Keratinocyte (primary cell): ENCODE results near the gene CRELD1. TPM values are rescaled to one million over a fixed set of nuclear protein-coding genes. Genes with fewer than 3 reads are reported as not detected.
"Not testable (repeated sequence)": the region's sequence is repeated elsewhere in the genome, so short reads cannot be mapped to it uniquely, and the experiment has no call there.

Experiments
- DNase-seq: peaks from one replicate; pipeline ENCODE4 v3.0.0-alpha.2; 2011; ENCODE audit warnings: low read depth, missing footprints, low spot score
- FAIRE-seq: peaks from 2 replicates; lab custom pipeline; 2011; peaks lifted over from hg19 to GRCh38; lab: Jason Lieb, UNC
- H2AFZ ChIP-seq: 2 replicates; pipeline ENCODE4 v1.6.0; 2012; ENCODE audit warnings: low read length, control low read depth, inconsistent platforms; ENCODE audit not compliant: control insufficient read depth
- H3K27ac ChIP-seq: 2 replicates; pipeline ENCODE4 v1.5.1; 2011; ENCODE audit warnings: low read length; ENCODE audit not compliant: control insufficient read depth, insufficient read depth
- H3K27me3 ChIP-seq: 3 replicates; pipeline ENCODE4 v1.6.0; 2011; ENCODE audit warnings: low read length; ENCODE audit not compliant: control insufficient read depth, insufficient read depth; ENCODE audit errors: extremely low read depth
- H3K36me3 ChIP-seq, 2 experiments: 2 replicates in 1 of 2; 3 replicates in 1 of 2; pipeline ENCODE4 v1.5.1; 2011; ENCODE audit warnings: low read length in 2 of 2, mild to moderate bottlenecking in 1 of 2; ENCODE audit not compliant: control insufficient read depth in 2 of 2, insufficient read depth in 2 of 2; ENCODE audit errors: extremely low read depth in 1 of 2
- H3K4me1 ChIP-seq: 3 replicates; pipeline ENCODE4 v1.5.1; 2011; ENCODE audit warnings: low read length; ENCODE audit not compliant: control insufficient read depth, insufficient read depth; ENCODE audit errors: extremely low read depth
- H3K4me2 ChIP-seq: 3 replicates; pipeline ENCODE4 v1.6.0; 2011; ENCODE audit warnings: low read depth, low read length; ENCODE audit not compliant: control insufficient read depth, insufficient read depth; ENCODE audit errors: extremely low read depth
- H3K4me3 ChIP-seq, 3 experiments: fragments of 200-600 bp in 1 of 3; sonication (generic) in 1 of 3; 2 replicates in 2 of 3; 3 replicates in 1 of 3; pipeline ENCODE4 v1.5.1; 2011 to 2016; ENCODE audit warnings: low read length in 3 of 3, mild to moderate bottlenecking in 3 of 3, control low read depth in 2 of 3, inconsistent platforms in 1 of 3, low read depth in 1 of 3, mixed read lengths in 1 of 3, mixed run types in 1 of 3, moderate library complexity in 1 of 3; ENCODE audit not compliant: control insufficient read depth in 2 of 3, insufficient read depth in 2 of 3; ENCODE audit errors: extremely low read depth in 1 of 3
- H3K79me2 ChIP-seq: 2 replicates; pipeline ENCODE4 v1.6.0; 2012; ENCODE audit warnings: low read length; ENCODE audit not compliant: control insufficient read depth, insufficient read depth
- H3K9ac ChIP-seq: 3 replicates; pipeline ENCODE4 v1.6.0; 2011; ENCODE audit warnings: low read length; ENCODE audit not compliant: control insufficient read depth, insufficient read depth; ENCODE audit errors: extremely low read depth
- H3K9me1 ChIP-seq: 3 replicates; pipeline ENCODE4 v1.6.0; 2011; ENCODE audit warnings: low read length; ENCODE audit not compliant: control insufficient read depth, insufficient read depth; ENCODE audit errors: extremely low read depth
- H3K9me3 ChIP-seq: 2 replicates; pipeline ENCODE4 v1.5.1; 2012; ENCODE audit warnings: low read depth, low read length; ENCODE audit not compliant: control insufficient read depth
- H4K20me1 ChIP-seq: 3 replicates; pipeline ENCODE4 v1.6.0; 2011; ENCODE audit warnings: low read length; ENCODE audit not compliant: control insufficient read depth, insufficient read depth; ENCODE audit errors: extremely low read depth
- CTCF ChIP-seq, 3 experiments: IDR thresholded peaks in 1 of 3; conservative IDR thresholded peaks in 1 of 3; optimal IDR thresholded peaks in 1 of 3; 2 replicates in 2 of 3; 3 replicates in 1 of 3; pipeline versions ENCODE3 to v1.5.1; 2011; ENCODE audit warnings: low read length in 3 of 3, mild to moderate bottlenecking in 3 of 3, moderate library complexity in 2 of 3, control low read depth in 1 of 3, inconsistent platforms in 1 of 3; ENCODE audit not compliant: insufficient read depth in 2 of 3; ENCODE audit errors: extremely low read depth in 1 of 3
- EZH2 ChIP-seq: IDR thresholded peaks from one replicate; pipeline ENCODE4 v1.6.1; 2012; ENCODE audit warnings: inconsistent platforms, mild to moderate bottlenecking, low read length, moderate library complexity
- dilution Hi-C: fragments of 300-500 bp; cut with MboI; formaldehyde crosslinking; loops from one replicate; pipeline ENCODE4 v1.7.0; 2020; ENCODE audit warnings: low sequenced_read_pairs; ENCODE audit not compliant: extremely low pct_ligation_motif_present
- polyA plus RNA-seq, 5 experiments: library from polyadenylated mRNA; depleted of rRNA in 3 of 5; stranded (reverse) in 3 of 5; stranded (forward) in 1 of 5; unstranded in 1 of 5; fragments of >200 nt; gene quantifications; 1 replicate in 1 of 5; 2 replicates in 3 of 5; 3 replicates in 1 of 5; pipeline versions ENCODE4 v1.2.1 to v1.2.3, GENCODE V29; 2011 to 2012; ENCODE audit warnings: missing spikeins in 2 of 5, low read depth in 1 of 5, low replicate concordance in 1 of 5

CRELD1 gene
- polyA plus RNA-seq, 1 donor (not counting 4 experiments of a cell fraction or from before 2014, with no cell fraction given): 11.2 TPM

- no peak for FAIRE-seq
- DNase-seq: no peak
- Histone ChIP-seq H3K4me2 (peak overlapping the region; percentile 30), H4K20me1 (no peaks in the 10 kb centered on the region), H3K79me2 (no peaks in the 10 kb centered on the region), H3K27me3 (no peaks in the 10 kb centered on the region), H2AFZ (no peak overlapping the region), H3K27ac (peak overlapping the region; percentile 15), H3K4me3 (no peak overlapping the region), H3K9ac (peak overlapping the region; percentile 6), H3K9me3 (no peaks in the 10 kb centered on the region), H3K9me1 (peaks cover 7% of the 10 kb centered on the region), H3K36me3 (peaks cover 0 to 4% of the 10 kb centered on the region in 2 experiments), H3K4me1 (peaks cover 50% of the 10 kb centered on the region)
- dilution Hi-C loops: no loop called here
- TF ChIP-seq EZH2 (no peak), CTCF (optimal IDR thresholded peaks at IDR 0.05 in 1 of 3, IDR thresholded peaks at IDR 0.05 in 1 of 3, conservative IDR thresholded peaks at IDR 0.05 in 1 of 3; ENCODE audit: extremely low read depth in 1 of 3, insufficient read depth in 2 of 3, low read length in 3 of 3) (no peak)
These were observed 34.3 kb upstream of the CRELD1 start for GRCh38 chr3:9899289-9899791.

GRCh38 chr3:9900965-9901415 is 32.6 kb upstream of the CRELD1 start:
- H3K79me2 ChIP-seq, H3K4me2 ChIP-seq, dilution Hi-C loops, H4K20me1 ChIP-seq, H3K9me3 ChIP-seq, H3K27ac ChIP-seq, H3K36me3 ChIP-seq, H3K9me1 ChIP-seq, H2AFZ ChIP-seq, H3K4me3 ChIP-seq, H3K27me3 ChIP-seq, H3K9ac ChIP-seq, DNase-seq, FAIRE-seq: not testable (repeated sequence)
- H3K4me1 ChIP-seq: peaks cover 47% of the 10 kb centered on the region

- no peak overlapping the region for H3K4me3 ChIP-seq
- no peak overlapping the region for H3K9ac ChIP-seq
- dilution Hi-C loops: no loop called here
- no peak for DNase-seq
- no peaks in the 10 kb centered on the region for H3K79me2 ChIP-seq
- FAIRE-seq: no peak
- H3K9me3 ChIP-seq: no peaks in the 10 kb centered on the region
- H3K9me1 ChIP-seq: peaks cover 7% of the 10 kb centered on the region
- no peaks in the 10 kb centered on the region for H3K27me3 ChIP-seq
- H3K4me2 ChIP-seq: peak overlapping the region; percentile 72
- H4K20me1 ChIP-seq: no peaks in the 10 kb centered on the region
- peak overlapping the region; percentile 93 for H2AFZ ChIP-seq
- H3K27ac ChIP-seq: no peak overlapping the region
- peaks cover 4 to 5% of the 10 kb centered on the region in 2 experiments for H3K36me3 ChIP-seq
- H3K4me1 ChIP-seq: peaks cover 47% of the 10 kb centered on the region
- TF ChIP-seq EZH2: no peak
- TF ChIP-seq CTCF (optimal IDR thresholded peaks at IDR 0.05 in 1 of 3, IDR thresholded peaks at IDR 0.05 in 1 of 3, conservative IDR thresholded peaks at IDR 0.05 in 1 of 3; ENCODE audit: extremely low read depth in 1 of 3, insufficient read depth in 2 of 3, low read length in 3 of 3): no peak
These were observed 31.7 kb upstream of the CRELD1 start for GRCh38 chr3:9901967-9902366.
